ENCODE measurements around the gene TMSB10.
"Not testable (repeated sequence)": the region's sequence is repeated elsewhere in the genome, so short reads cannot be mapped to it uniquely, and the experiment has no call there.

Gene TMSB10

GRCh38 chr2:84870306-84870705, 35.1 kb upstream of the TMSB10 start:
- Histone ChIP-seq H3K4me2 (no peak overlapping the region), H3K9ac (no peak overlapping the region), H3K36me3 (no peaks in the 10 kb centered on the region), H3K4me1 (no peaks in the 10 kb centered on the region), H3K4me3 (no peak overlapping the region), H3K27ac (no peak overlapping the region), H4K20me1 (no peaks in the 10 kb centered on the region), H3K27me3 (no peaks in the 10 kb centered on the region), H3K9me3 (no peaks in the 10 kb centered on the region)
- TF ChIP-seq Cebpa-rat (IDR thresholded peaks at IDR 0.05): no peak

- H3K36me3 ChIP-seq, H3K9ac ChIP-seq, H3K4me2 ChIP-seq, H3K9me3 ChIP-seq, H3K4me3 ChIP-seq, H4K20me1 ChIP-seq, H3K4me1 ChIP-seq, H3K27ac ChIP-seq: not testable (repeated sequence)
- peaks cover 13% of the 10 kb centered on the region for H3K27me3 ChIP-seq
Measured at GRCh38 chr2:84872691-84873090, 32.8 kb upstream of the TMSB10 start.

GRCh38 chr2:84873350-84873749, 32.1 kb upstream of the TMSB10 start:
- Histone ChIP-seq H3K4me2 (no peak overlapping the region), H3K4me3 (no peak overlapping the region), H3K27ac (no peak overlapping the region), H3K4me1 (peaks cover 2% of the 10 kb centered on the region; the same call in 1 of the 2 replicates), H3K9me3 (no peaks in the 10 kb centered on the region), H4K20me1 (no peaks in the 10 kb centered on the region), H3K9ac (no peak overlapping the region), H3K36me3 (no peaks in the 10 kb centered on the region), H3K27me3 (peaks cover 20% of the 10 kb centered on the region)
- TF ChIP-seq Cebpa-rat (IDR thresholded peaks at IDR 0.05): no peak

- no peaks in the 10 kb centered on the region for H4K20me1 ChIP-seq
- no peak overlapping the region for H3K4me2 ChIP-seq
- H3K36me3 ChIP-seq: no peaks in the 10 kb centered on the region
- peaks cover 12% of the 10 kb centered on the region; the same call in 1 of the 2 replicates for H3K4me1 ChIP-seq
- no peak overlapping the region for H3K9ac ChIP-seq
- no peak overlapping the region for H3K4me3 ChIP-seq
- H3K27ac ChIP-seq: no peak overlapping the region
- H3K9me3 ChIP-seq: no peaks in the 10 kb centered on the region
- peaks cover 33% of the 10 kb centered on the region for H3K27me3 ChIP-seq
- TF ChIP-seq Cebpa-rat (IDR thresholded peaks at IDR 0.05): no peak
Measured at GRCh38 chr2:84874381-84875212, 30.9 kb upstream of the TMSB10 start.

GRCh38 chr2:84875213-84875560, 30.3 kb upstream of the TMSB10 start:
- H3K27me3 ChIP-seq: peaks cover 38% of the 10 kb centered on the region
- H3K9ac ChIP-seq: no peak overlapping the region
- H4K20me1 ChIP-seq: peaks cover 3% of the 10 kb centered on the region
- H3K4me3 ChIP-seq: no peak overlapping the region
- no peaks in the 10 kb centered on the region for H3K36me3 ChIP-seq
- H3K4me1 ChIP-seq: peaks cover 16% of the 10 kb centered on the region; the same call in 1 of the 2 replicates
- H3K4me2 ChIP-seq: no peak overlapping the region
- no peak overlapping the region for H3K27ac ChIP-seq
- no peak for TF ChIP-seq Cebpa-rat (IDR thresholded peaks at IDR 0.05)
- no peaks in the 10 kb centered on the region for H3K9me3 ChIP-seq

- not testable (repeated sequence) for H3K9ac ChIP-seq, H3K27ac ChIP-seq, H3K4me3 ChIP-seq, H4K20me1 ChIP-seq, H3K9me3 ChIP-seq, H3K4me2 ChIP-seq, H3K36me3 ChIP-seq
- H3K4me1 ChIP-seq: peaks cover 20% of the 10 kb centered on the region
- H3K27me3 ChIP-seq: peaks cover 43% of the 10 kb centered on the region
Measured at GRCh38 chr2:84875619-84876018, 29.8 kb upstream of the TMSB10 start.

- Histone ChIP-seq H3K4me2 (no peak overlapping the region), H3K9ac (no peak overlapping the region), H3K27me3 (peaks cover 50% of the 10 kb centered on the region), H4K20me1 (peaks cover 14% of the 10 kb centered on the region), H3K4me3 (no peak overlapping the region), H3K4me1 (peaks cover 27% of the 10 kb centered on the region), H3K27ac (no peak overlapping the region), H3K9me3 (no peaks in the 10 kb centered on the region), H3K36me3 (no peaks in the 10 kb centered on the region)
- no peak for TF ChIP-seq Cebpa-rat (IDR thresholded peaks at IDR 0.05)
Measured at GRCh38 chr2:84876369-84876768, 29.1 kb upstream of the TMSB10 start.

GRCh38 chr2:84878459-84878858, 27.0 kb upstream of the TMSB10 start:
- Histone ChIP-seq H3K4me3 (no peak overlapping the region), H4K20me1 (peaks cover 17% of the 10 kb centered on the region), H3K4me2 (peak overlapping the region; percentile 15; the same call in 1 of the 2 replicates), H3K9me3 (no peaks in the 10 kb centered on the region), H3K36me3 (no peaks in the 10 kb centered on the region), H3K27ac (no peak overlapping the region), H3K9ac (no peak overlapping the region), H3K4me1 (peaks cover 34% of the 10 kb centered on the region), H3K27me3 (peaks cover 66% of the 10 kb centered on the region)
- no peak for TF ChIP-seq Cebpa-rat (IDR thresholded peaks at IDR 0.05)

GRCh38 chr2:84878896-84879583, 26.4 kb upstream of the TMSB10 start:
- Histone ChIP-seq H3K36me3 (no peaks in the 10 kb centered on the region), H3K9ac (no peak overlapping the region), H3K4me2 (peak overlapping the region; percentile 15; the same call in 1 of the 2 replicates), H3K27ac (no peak overlapping the region), H3K27me3 (peaks cover 72% of the 10 kb centered on the region), H3K4me1 (peaks cover 34% of the 10 kb centered on the region), H3K4me3 (no peak overlapping the region), H4K20me1 (peaks cover 17% of the 10 kb centered on the region), H3K9me3 (no peaks in the 10 kb centered on the region)
- no peak for TF ChIP-seq Cebpa-rat (IDR thresholded peaks at IDR 0.05)

All from BLaER1 (cell line).